PC-3 (cell line): ENCODE data around the gene GPC3. TPM values are rescaled to one million over a fixed set of nuclear protein-coding genes. Genes with fewer than 3 reads are reported as not detected.

Experiments
- ATAC-seq: fragments of 200-7000 bp; cut with Tn5 transposase; 2 replicates; pipeline ENCODE4 v1.9.1; 2020; ENCODE audit warnings: mild to moderate bottlenecking, moderate library complexity
- BruUV-seq: library from RNA; stranded (reverse); fragments of 400-500 nt; replicated peaks from 2 replicates; lab custom pipeline; 2021; lab: Mats Ljungman, UMichigan
- CTCF ChIA-PET: fragments of 300-600 bp; sonication (Branson Sonifier 250); formaldehyde crosslinking; loops from one replicate; lab custom pipeline; 2022; ENCODE audit warnings: antibody characterized with exemption; lab: Charles Lee
- POLR2A ChIA-PET: fragments of 300-600 bp; sonication (Branson Sonifier 250); formaldehyde crosslinking; loops from one replicate; lab custom pipeline; 2022; ENCODE audit warnings: antibody characterized with exemption; ENCODE audit not compliant: unreplicated experiment; lab: Charles Lee
- DNase-seq: peaks from one replicate; pipeline ENCODE4 v3.0.0-alpha.2; 2015
- H2AFZ ChIP-seq: fragments of 300-600 bp; sonication (generic); 2 replicates; pipeline ENCODE4 v1.6.0; 2016; ENCODE audit warnings: antibody characterized with exemption, low read length
- H3F3A ChIP-seq: fragments of 300-600 bp; sonication (generic); one replicate; pipeline ENCODE4 v1.6.0; 2017; ENCODE audit warnings: antibody characterized with exemption, low read length, control low read depth, mild to moderate bottlenecking; ENCODE audit not compliant: unreplicated experiment
- H3K27ac ChIP-seq: fragments of 300-600 bp; sonication (generic); 2 replicates; pipeline ENCODE4 v1.5.1; 2016; ENCODE audit warnings: mild to moderate bottlenecking, low read length
- H3K27me3 ChIP-seq: fragments of 300-600 bp; sonication (generic); 2 replicates; pipeline ENCODE4 v1.6.1; 2016; ENCODE audit warnings: low read length, mixed read lengths
- H3K36me3 ChIP-seq: fragments of 300-600 bp; sonication (generic); 2 replicates; pipeline ENCODE4 v1.6.1; 2016; ENCODE audit warnings: low read depth, mixed run types, low read length, mixed read lengths
- H3K4me1 ChIP-seq: fragments of 300-600 bp; sonication (generic); 2 replicates; pipeline ENCODE4 v1.5.1; 2016; ENCODE audit warnings: low read length; ENCODE audit not compliant: insufficient read depth
- H3K4me2 ChIP-seq: fragments of 300-600 bp; sonication (generic); 2 replicates; pipeline ENCODE4 v1.6.0; 2016; ENCODE audit warnings: low read length
- H3K4me3 ChIP-seq: fragments of 300-600 bp; sonication (generic); 2 replicates; pipeline ENCODE4 v1.5.1; 2016; ENCODE audit warnings: mild to moderate bottlenecking, low read length, mixed read lengths
- H3K79me2 ChIP-seq: fragments of 300-600 bp; sonication (generic); 2 replicates; pipeline ENCODE4 v1.6.1; 2017; ENCODE audit warnings: low read length, mixed read lengths
- H3K9ac ChIP-seq: fragments of 300-600 bp; sonication (generic); 2 replicates; pipeline ENCODE4 v1.6.0; 2016; ENCODE audit warnings: mild to moderate bottlenecking, low read length
- H3K9me2 ChIP-seq: fragments of 300-600 bp; sonication (generic); replicated peaks from 2 replicates; pipeline ENCODE4 v1.6.1; 2016; ENCODE audit warnings: mixed run types, low read length, mixed read lengths
- H3K9me3 ChIP-seq: fragments of 300-600 bp; sonication (generic); 2 replicates; pipeline ENCODE4 v1.6.1; 2016; ENCODE audit warnings: low read length, mixed read lengths
- H4K20me1 ChIP-seq: fragments of 300-600 bp; sonication (generic); 2 replicates; pipeline ENCODE4 v1.6.1; 2016; ENCODE audit warnings: low read length, mixed read lengths
- EZH2 ChIP-seq: fragments of 300-600 bp; sonication (generic); IDR thresholded peaks from one replicate; pipeline ENCODE4 v1.6.1; 2017; ENCODE audit warnings: antibody characterized with exemption, mild to moderate bottlenecking, low read length; ENCODE audit not compliant: unreplicated experiment
- EZH2phosphoT487 ChIP-seq: fragments of 300-600 bp; sonication (generic); IDR thresholded peaks from 2 replicates; pipeline ENCODE4 v1.6.1; 2018; ENCODE audit warnings: mild to moderate bottlenecking, antibody characterized with exemption, low read length, borderline replicate concordance
- intact Hi-C: fragments of 100-400 bp; cut with micrococcal nuclease; formaldehyde crosslinking; loops from 2 replicates; pipeline ENCODE4 v1.9.0; 2023
- total RNA-seq: library from RNA; depleted of rRNA; stranded (reverse); fragments of >200 nt; gene quantifications from 2 replicates; pipeline ENCODE4 v1.2.3, GENCODE V29; 2014
- TF ChIP-seq, protein P1 (sequence below): fragments of 300-600 bp; sonication (generic); conservative IDR thresholded peaks from 2 replicates; pipeline ENCODE4 v1.5.1; 2017; ENCODE audit warnings: antibody characterized with exemption, low read depth, mild to moderate bottlenecking, low read length

The GPC3 gene
- total RNA-seq, 1 experiment from 2014 or later, result not detected

DNA sequence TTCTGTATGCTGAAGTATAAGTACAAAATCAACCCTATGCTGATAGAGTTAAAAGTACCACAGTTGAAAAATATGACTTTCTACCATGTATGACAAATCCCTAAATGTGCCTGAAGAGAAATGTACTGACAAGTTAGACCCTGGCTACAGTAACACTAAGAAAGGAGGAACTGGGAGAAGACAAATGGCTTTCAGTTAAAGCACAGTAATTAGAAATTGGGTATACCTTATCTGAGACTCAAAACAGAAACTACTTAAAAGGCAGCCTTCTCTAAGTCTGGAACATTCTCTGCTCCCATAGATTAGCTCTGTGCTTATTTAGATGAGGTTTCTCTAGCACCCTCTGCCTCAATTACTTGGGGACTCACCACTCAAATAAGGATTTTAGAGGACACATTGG lies 189.1 kb downstream of the GPC3 start:
- H3K4me3 ChIP-seq, result no peak overlapping the region
- H3K9ac ChIP-seq, result no peak overlapping the region
- no peaks in the 10 kb centered on the region for H4K20me1 ChIP-seq
- H3K27me3 ChIP-seq, result peaks cover 34% of the 10 kb centered on the region
- POLR2A ChIA-PET, result no interaction called here
- BruUV-seq, result no TSS peak
- no peak overlapping the region for H3K4me2 ChIP-seq
- no peak for TF ChIP-seq EZH2phosphoT487
- H3K9me2 ChIP-seq, result no peaks in the 10 kb centered on the region
- CTCF ChIA-PET, result no interaction called here
- H3K79me2 ChIP-seq, result no peaks in the 10 kb centered on the region
- no peaks in the 10 kb centered on the region for H3F3A ChIP-seq
- no peak overlapping the region for H2AFZ ChIP-seq
- no peaks in the 10 kb centered on the region for H3K4me1 ChIP-seq
- ATAC-seq, result no peak
- no peaks in the 10 kb centered on the region for H3K9me3 ChIP-seq
- DNase-seq, result no peak
- no peak overlapping the region for H3K27ac ChIP-seq
- intact Hi-C loops, result no loop called here
- no peaks in the 10 kb centered on the region for H3K36me3 ChIP-seq

DNA sequence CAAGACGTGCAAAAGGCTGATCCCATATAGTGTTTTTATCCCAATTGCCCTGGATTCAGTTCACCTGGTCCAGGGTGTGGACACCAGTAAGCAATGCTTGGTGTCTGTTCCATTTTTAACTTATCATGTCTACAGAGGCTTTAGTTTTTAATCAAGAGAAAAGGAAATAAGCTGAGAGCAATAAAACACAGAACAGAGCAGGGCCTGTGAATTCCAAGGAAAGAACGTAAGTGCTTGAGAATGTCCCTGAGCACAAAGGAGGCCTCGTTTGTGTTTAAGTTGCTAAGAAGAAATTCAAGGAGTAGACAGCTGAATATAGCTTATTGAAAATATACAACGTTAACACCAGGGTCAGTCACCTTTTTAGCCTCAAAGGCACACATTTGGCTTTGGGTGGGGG lies 191.3 kb downstream of the GPC3 start:
- H3F3A ChIP-seq, result no peaks in the 10 kb centered on the region
- H3K27ac ChIP-seq, result no peak overlapping the region
- H4K20me1 ChIP-seq, result no peaks in the 10 kb centered on the region
- H3K9ac ChIP-seq, result no peak overlapping the region
- no peaks in the 10 kb centered on the region for H3K4me1 ChIP-seq
- no peaks in the 10 kb centered on the region for H3K9me2 ChIP-seq
- H3K27me3 ChIP-seq, result peaks cover 22% of the 10 kb centered on the region
- DNase-seq, result no peak
- BruUV-seq, result no TSS peak
- H2AFZ ChIP-seq, result no peak overlapping the region
- TF ChIP-seq EZH2phosphoT487, result no peak
- TF ChIP-seq, protein P1, sequence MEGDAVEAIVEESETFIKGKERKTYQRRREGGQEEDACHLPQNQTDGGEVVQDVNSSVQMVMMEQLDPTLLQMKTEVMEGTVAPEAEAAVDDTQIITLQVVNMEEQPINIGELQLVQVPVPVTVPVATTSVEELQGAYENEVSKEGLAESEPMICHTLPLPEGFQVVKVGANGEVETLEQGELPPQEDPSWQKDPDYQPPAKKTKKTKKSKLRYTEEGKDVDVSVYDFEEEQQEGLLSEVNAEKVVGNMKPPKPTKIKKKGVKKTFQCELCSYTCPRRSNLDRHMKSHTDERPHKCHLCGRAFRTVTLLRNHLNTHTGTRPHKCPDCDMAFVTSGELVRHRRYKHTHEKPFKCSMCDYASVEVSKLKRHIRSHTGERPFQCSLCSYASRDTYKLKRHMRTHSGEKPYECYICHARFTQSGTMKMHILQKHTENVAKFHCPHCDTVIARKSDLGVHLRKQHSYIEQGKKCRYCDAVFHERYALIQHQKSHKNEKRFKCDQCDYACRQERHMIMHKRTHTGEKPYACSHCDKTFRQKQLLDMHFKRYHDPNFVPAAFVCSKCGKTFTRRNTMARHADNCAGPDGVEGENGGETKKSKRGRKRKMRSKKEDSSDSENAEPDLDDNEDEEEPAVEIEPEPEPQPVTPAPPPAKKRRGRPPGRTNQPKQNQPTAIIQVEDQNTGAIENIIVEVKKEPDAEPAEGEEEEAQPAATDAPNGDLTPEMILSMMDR, result no peak
- TF ChIP-seq EZH2, result no peak
- CTCF ChIA-PET, result no interaction called here
- no peaks in the 10 kb centered on the region for H3K79me2 ChIP-seq
- H3K4me2 ChIP-seq, result no peak overlapping the region
- intact Hi-C loops, result loop anchor here (5.0 kb wide), 1 partner anchor 603 kb away; no protein-coding TSS in a partner anchor
- no peaks in the 10 kb centered on the region for H3K9me3 ChIP-seq
- no peak overlapping the region for H3K4me3 ChIP-seq
- POLR2A ChIA-PET, result no interaction called here
- H3K36me3 ChIP-seq, result no peaks in the 10 kb centered on the region
- no peak for ATAC-seq

DNA sequence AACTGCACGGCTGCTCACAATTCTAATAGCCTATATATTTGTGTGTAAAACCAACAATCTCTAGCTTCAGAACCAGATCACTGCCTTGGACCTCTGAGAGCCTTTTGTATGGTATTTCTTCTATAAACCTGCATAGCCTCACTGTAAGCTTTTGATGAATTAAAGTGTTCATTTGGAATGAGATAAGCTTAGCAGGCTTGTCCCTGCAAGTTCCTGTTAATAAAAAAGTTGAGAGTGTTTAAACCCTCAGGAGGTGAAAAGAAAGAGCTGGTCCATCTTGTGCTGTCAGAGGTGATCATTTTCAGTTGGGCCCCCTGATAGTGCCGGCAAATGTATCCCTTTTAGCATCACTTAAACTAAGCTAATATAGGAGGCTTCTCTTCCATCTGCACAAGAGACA lies 191.8 kb downstream of the GPC3 start:
- H3K27me3 ChIP-seq, result peaks cover 22% of the 10 kb centered on the region
- H3K27ac ChIP-seq, result no peak overlapping the region
- ChIA-PET CTCF (interaction anchor here (0.6 kb wide), 1 partner anchor 1523 kb away, joined by 3 read pairs; no protein-coding TSS in a partner anchor), POLR2A (no interaction called here)
- H3K9ac ChIP-seq, result no peak overlapping the region
- no peak for DNase-seq
- TF ChIP-seq EZH2 (no peak), EZH2phosphoT487 (no peak)
- TF ChIP-seq, protein P1, result no peak
- no TSS peak for BruUV-seq
- H3K9me3 ChIP-seq, result no peaks in the 10 kb centered on the region
- no peaks in the 10 kb centered on the region for H3K79me2 ChIP-seq
- no peaks in the 10 kb centered on the region for H3K9me2 ChIP-seq
- no peaks in the 10 kb centered on the region for H4K20me1 ChIP-seq
- no peaks in the 10 kb centered on the region for H3K4me1 ChIP-seq
- H2AFZ ChIP-seq, result no peak overlapping the region
- H3K4me3 ChIP-seq, result no peak overlapping the region
- intact Hi-C loops, result loop anchor here (5.0 kb wide), 1 partner anchor 604 kb away; no protein-coding TSS in a partner anchor
- no peaks in the 10 kb centered on the region for H3K36me3 ChIP-seq
- H3K4me2 ChIP-seq, result no peak overlapping the region
- no peaks in the 10 kb centered on the region for H3F3A ChIP-seq
- ATAC-seq, result no peak
